K562 (cell line): ENCODE results near the gene BPHL. TPM values are rescaled to one million over a fixed set of nuclear protein-coding genes. Genes with fewer than 3 reads are reported as not detected.

Experiments
- AFF4 ChIP-seq: sonication (generic); formaldehyde crosslinking; IDR thresholded peaks from 2 replicates; pipeline ENCODE4 v1.8.0; 2023; ENCODE audit warnings: mild to moderate bottlenecking, missing genetic modification reagents
- CHD4 ChIP-seq: fragments of 200-600 bp; sonication (generic); IDR thresholded peaks from 3 replicates; pipeline ENCODE4 v1.6.1; 2012; ENCODE audit warnings: low read depth, mild to moderate bottlenecking, mixed read lengths, low read length, inconsistent platforms; ENCODE audit not compliant: insufficient read depth, insufficient replicate concordance, poor library complexity, severe bottlenecking
- ESRRA ChIP-seq: fragments of 450-650 bp; IDR thresholded peaks from 2 replicates; pipeline ENCODE4 v1.6.1; 2014; ENCODE audit warnings: low read depth, mild to moderate bottlenecking, moderate library complexity, borderline replicate concordance
- FOXK1 ChIP-seq: sonication (generic); formaldehyde crosslinking; IDR thresholded peaks from 2 replicates; pipeline ENCODE4 v1.8.0; 2022; ENCODE audit warnings: missing genetic modification reagents, mild to moderate bottlenecking, borderline replicate concordance
- HMG20A ChIP-seq: fragments of 450-650 bp; formaldehyde crosslinking; conservative IDR thresholded peaks from 2 replicates; pipeline ENCODE4 v1.4.0; 2020; ENCODE audit warnings: mild to moderate bottlenecking, mixed read lengths
- KDM1A ChIP-seq, 2 experiments: fragments of 450-650 bp; IDR thresholded peaks; 2 replicates each; pipeline ENCODE4 v1.6.1; 2016; ENCODE audit warnings: mild to moderate bottlenecking in 2 of 2
- MAX ChIP-seq: sonication (generic); formaldehyde crosslinking; IDR thresholded peaks from 2 replicates; pipeline ENCODE4 v1.9.0; 2022; ENCODE audit warnings: mild to moderate bottlenecking, missing genetic modification reagents
- MCM2 ChIP-seq: fragments of 450-650 bp; IDR thresholded peaks from 2 replicates; pipeline ENCODE4 v1.6.1; 2017; ENCODE audit warnings: low read depth, mild to moderate bottlenecking
- NR0B1 ChIP-seq: fragments of 450-650 bp; IDR thresholded peaks from one replicate; pipeline ENCODE4 v1.6.1; 2018; ENCODE audit warnings: mild to moderate bottlenecking, moderate library complexity; ENCODE audit not compliant: partially characterized antibody
- PRDM10 ChIP-seq: fragments of 450-650 bp; IDR thresholded peaks from 2 replicates; pipeline ENCODE4 v1.6.1; 2018; ENCODE audit not compliant: partially characterized antibody
- RAD51 ChIP-seq: fragments of 450-650 bp; IDR thresholded peaks from 2 replicates; pipeline ENCODE4 v1.7.1; 2016; ENCODE audit warnings: low read depth, mild to moderate bottlenecking, borderline replicate concordance
- SRSF7 ChIP-seq: fragments of 200-400 bp; formaldehyde crosslinking; optimal IDR thresholded peaks from 2 replicates; pipeline ENCODE3; 2017; ENCODE audit warnings: mild to moderate bottlenecking, low read depth, low read length
- ZFP1 ChIP-seq: fragments of 450-650 bp; formaldehyde crosslinking; IDR thresholded peaks from 2 replicates; pipeline ENCODE4 v1.4.0; 2020; ENCODE audit warnings: mild to moderate bottlenecking, mixed read lengths
- ZNF280B ChIP-seq: fragments of 250-450 bp; sonication (Bioruptor Pico); IDR thresholded peaks from 2 replicates; pipeline ENCODE4 v1.5.1; 2021; ENCODE audit warnings: mild to moderate bottlenecking
- ZNF589 ChIP-seq: fragments of 200-800 bp; sonication (Bioruptor generic); IDR thresholded peaks from 2 replicates; pipeline ENCODE4 v1.6.1; 2016; ENCODE audit warnings: low read depth, missing genetic modification characterization, missing compliant biosample characterization
- polyA plus RNA-seq, 8 experiments: library from polyadenylated mRNA; depleted of rRNA in 4 of 8; stranded (reverse) in 5 of 8; unstranded in 3 of 8; fragments of >200 nt; fragmentation: Nextera tagmentation in 2 of 8; fragmentation: Illumina TruSeq in 1 of 8; extraction: Ambion mirVana in 2 of 8; extraction: Trizol in 1 of 8; gene quantifications; 2 replicates each; pipeline versions ENCODE4 v1.2.1 to v1.2.3, GENCODE V29; 2011 to 2014; ENCODE audit warnings: inconsistent platforms in 1 of 8, missing spikeins in 1 of 8
- total RNA-seq, 7 experiments: library from RNA; depleted of rRNA in 6 of 7; stranded (reverse); fragments of >200 nt in 6 of 7; fragmentation: Illumina TruSeq in 2 of 7; extraction: Trizol in 2 of 7; gene quantifications; 2 replicates each; pipeline versions ENCODE4 v1.2.1 to v1.2.3, GENCODE V29; 2011 to 2021; ENCODE audit warnings: low replicate concordance in 1 of 7

The BPHL gene
- total and polyA plus RNA-seq, 9 of the 15 experiments (the other 6 are each of a cell fraction or from before 2014, with no cell fraction given): 3.5 to 17.4 (median 8.2) TPM

- peak; percentile 32 for TF ChIP-seq PRDM10
- no peak for TF ChIP-seq FOXK1 (CRISPR knock-in tag)
- TF ChIP-seq ZFP1 (CRISPR knock-in tag): no peak
- TF ChIP-seq AFF4 (CRISPR knock-in tag): no peak
- TF ChIP-seq ZNF589: 0 out of 2 replicates have a peak, but pooled peaks have one; percentile 60
- TF ChIP-seq ESRRA: peak; percentile 61; the same call in 1 of the 2 replicates
- TF ChIP-seq SRSF7: no peak
- TF ChIP-seq NR0B1: no peak
- TF ChIP-seq HMG20A (CRISPR knock-in tag): no peak
- peak; percentile 48; the same call in 1 of the 2 replicates for TF ChIP-seq RAD51
- no peak for TF ChIP-seq CHD4
- TF ChIP-seq MAX (CRISPR knock-in tag): peak; percentile 88
- TF ChIP-seq KDM1A (IDR thresholded peaks at IDR 0.05): peak in 1 of 2 experiments; percentile 42; a peak in 1 of 4 replicates
- TF ChIP-seq ZNF280B (CRISPR knock-in tag): no peak
- TF ChIP-seq MCM2: no peak
These were observed 57.3 kb downstream of the BPHL start (continued) for GRCh38 chr6:3175715-3176402.
